DND-41 (cell line): Measurements from ENCODE around the gene EDEM3.

Experiments
- ATAC-seq: fragments of 200-7000 bp; cut with Tn5 transposase; 3 replicates; pipeline ENCODE4 v1.9.1; 2021; ENCODE audit warnings: low read depth; ENCODE audit not compliant: insufficient read depth
- DNase-seq: peaks from one replicate; pipeline ENCODE4 v3.0.0-alpha.2; 2020
- H2AFZ ChIP-seq: 2 replicates; pipeline ENCODE4 v1.6.0; 2012; ENCODE audit warnings: low read depth, low read length
- H3K27ac ChIP-seq: 2 replicates; pipeline ENCODE4 v1.5.1; 2012; ENCODE audit warnings: low read length, inconsistent platforms
- H3K27me3 ChIP-seq: fragments of 200-600 bp; sonication (generic); 2 replicates; pipeline ENCODE4 v1.6.0; 2012; ENCODE audit warnings: low read length, mild to moderate bottlenecking, inconsistent platforms; ENCODE audit not compliant: insufficient read depth, poor library complexity
- H3K36me3 ChIP-seq: 2 replicates; pipeline ENCODE4 v1.5.1; 2012; ENCODE audit warnings: low read length, inconsistent platforms; ENCODE audit not compliant: insufficient read depth
- H3K4me1 ChIP-seq: 2 replicates; pipeline ENCODE4 v1.5.1; 2012; ENCODE audit warnings: mild to moderate bottlenecking, low read length; ENCODE audit not compliant: insufficient read depth
- H3K4me2 ChIP-seq: 2 replicates; pipeline ENCODE4 v1.6.0; 2012; ENCODE audit warnings: mild to moderate bottlenecking, moderate library complexity, low read length, inconsistent platforms; ENCODE audit not compliant: insufficient read depth
- H3K4me3 ChIP-seq, 2 experiments: fragments of 200-600 bp in 1 of 2; shearing (Covaris generic) in 1 of 2; 2 replicates each; pipeline ENCODE4 v1.5.1; 2012 to 2016; ENCODE audit warnings: inconsistent platforms in 2 of 2, low read length in 2 of 2, mild to moderate bottlenecking in 2 of 2, low read depth in 1 of 2, moderate library complexity in 1 of 2
- H3K79me2 ChIP-seq: 2 replicates; pipeline ENCODE4 v1.6.0; 2012; ENCODE audit warnings: low read length, inconsistent platforms; ENCODE audit not compliant: insufficient read depth
- H3K9ac ChIP-seq: 2 replicates; pipeline ENCODE4 v1.6.0; 2012; ENCODE audit warnings: low read depth, mild to moderate bottlenecking, inconsistent platforms, low read length, moderate library complexity
- H3K9me3 ChIP-seq: 2 replicates; pipeline ENCODE4 v1.5.1; 2012; ENCODE audit warnings: low read length, moderate library complexity, mild to moderate bottlenecking, inconsistent platforms; ENCODE audit not compliant: insufficient read depth, severe bottlenecking
- H4K20me1 ChIP-seq: 2 replicates; pipeline ENCODE4 v1.6.0; 2012; ENCODE audit warnings: low read length; ENCODE audit not compliant: insufficient read depth
- EZH2 ChIP-seq: IDR thresholded peaks from 3 replicates; pipeline ENCODE4 v1.6.1; 2012; ENCODE audit warnings: borderline replicate concordance, low read depth, mild to moderate bottlenecking, moderate library complexity, low read length, inconsistent platforms; ENCODE audit not compliant: severe bottlenecking
- TF ChIP-seq, protein P1 (sequence below): IDR thresholded peaks from 2 replicates; pipeline ENCODE4 v1.5.1; 2012; ENCODE audit warnings: borderline replicate concordance, low read length, moderate library complexity, mild to moderate bottlenecking; ENCODE audit not compliant: poor library complexity, severe bottlenecking; ENCODE audit errors: extremely low read depth

EDEM3 gene

DNA sequence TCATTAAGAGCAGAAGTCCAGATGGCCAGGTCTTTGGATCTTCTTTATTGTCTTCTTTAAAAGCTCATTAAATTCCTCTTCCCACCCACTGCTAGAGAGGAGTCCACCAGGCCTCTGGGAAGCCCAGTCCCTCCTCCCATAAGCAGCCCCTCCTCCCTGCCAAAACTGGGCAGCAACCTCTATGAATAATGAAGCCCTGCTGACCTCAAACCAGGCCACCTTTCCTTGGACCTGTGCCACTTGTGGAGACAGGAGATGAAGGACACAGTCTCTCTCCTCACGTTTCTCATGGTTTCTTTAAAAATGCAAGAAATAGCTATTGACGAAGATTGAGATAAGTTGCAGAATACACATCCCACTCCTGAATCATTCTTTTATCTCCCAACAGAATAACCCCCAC lies 112.8 kb downstream of the EDEM3 start:
- Histone ChIP-seq H3K36me3 (no peaks in the 10 kb centered on the region), H3K4me3 (no peak overlapping the region)
- no peak for TF ChIP-seq EZH2
- TF ChIP-seq, protein P1, sequence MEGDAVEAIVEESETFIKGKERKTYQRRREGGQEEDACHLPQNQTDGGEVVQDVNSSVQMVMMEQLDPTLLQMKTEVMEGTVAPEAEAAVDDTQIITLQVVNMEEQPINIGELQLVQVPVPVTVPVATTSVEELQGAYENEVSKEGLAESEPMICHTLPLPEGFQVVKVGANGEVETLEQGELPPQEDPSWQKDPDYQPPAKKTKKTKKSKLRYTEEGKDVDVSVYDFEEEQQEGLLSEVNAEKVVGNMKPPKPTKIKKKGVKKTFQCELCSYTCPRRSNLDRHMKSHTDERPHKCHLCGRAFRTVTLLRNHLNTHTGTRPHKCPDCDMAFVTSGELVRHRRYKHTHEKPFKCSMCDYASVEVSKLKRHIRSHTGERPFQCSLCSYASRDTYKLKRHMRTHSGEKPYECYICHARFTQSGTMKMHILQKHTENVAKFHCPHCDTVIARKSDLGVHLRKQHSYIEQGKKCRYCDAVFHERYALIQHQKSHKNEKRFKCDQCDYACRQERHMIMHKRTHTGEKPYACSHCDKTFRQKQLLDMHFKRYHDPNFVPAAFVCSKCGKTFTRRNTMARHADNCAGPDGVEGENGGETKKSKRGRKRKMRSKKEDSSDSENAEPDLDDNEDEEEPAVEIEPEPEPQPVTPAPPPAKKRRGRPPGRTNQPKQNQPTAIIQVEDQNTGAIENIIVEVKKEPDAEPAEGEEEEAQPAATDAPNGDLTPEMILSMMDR: no peak

DNA sequence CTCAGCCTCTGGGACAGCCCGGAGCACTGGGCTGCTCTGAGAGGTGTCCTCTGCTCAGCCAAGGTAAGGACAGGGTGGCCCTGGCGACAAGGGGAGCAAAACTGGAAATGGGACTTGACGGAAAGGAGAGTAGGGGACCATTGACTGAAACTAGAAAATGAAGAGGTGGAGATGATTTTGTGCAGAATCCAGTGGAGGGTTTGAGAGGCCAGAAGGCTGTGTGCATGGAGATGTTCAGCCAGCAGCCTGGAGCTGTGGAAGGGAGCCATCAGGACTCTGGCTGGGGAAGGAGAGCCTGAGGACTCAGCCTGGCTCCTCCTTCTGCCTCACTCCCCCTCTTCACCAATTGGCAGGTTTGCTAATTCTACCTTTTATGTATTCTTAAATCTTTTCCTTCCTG lies 114.2 kb downstream of the EDEM3 start:
- no peaks in the 10 kb centered on the region for H3K36me3 ChIP-seq
- no peaks in the 10 kb centered on the region for H3K79me2 ChIP-seq
- no peak overlapping the region for H2AFZ ChIP-seq
- no peaks in the 10 kb centered on the region for H4K20me1 ChIP-seq
- H3K27me3 ChIP-seq: no peaks in the 10 kb centered on the region
- TF ChIP-seq EZH2: no peak
- TF ChIP-seq, protein P1: no peak
- ATAC-seq (no peak), DNase-seq (no peak)
- no peak overlapping the region for H3K4me3 ChIP-seq
- H3K9me3 ChIP-seq: no peaks in the 10 kb centered on the region
- no peak overlapping the region for H3K4me2 ChIP-seq
- H3K9ac ChIP-seq: no peak overlapping the region
- H3K4me1 ChIP-seq: peaks cover 19% of the 10 kb centered on the region
- H3K27ac ChIP-seq: no peak overlapping the region

More for the DNA sequence above, 112.8 kb downstream of the EDEM3 start:
- H2AFZ ChIP-seq: no peak overlapping the region
- H3K4me2 ChIP-seq: no peak overlapping the region
- no peaks in the 10 kb centered on the region for H3K27me3 ChIP-seq
- no peaks in the 10 kb centered on the region for H4K20me1 ChIP-seq
- no peaks in the 10 kb centered on the region for H3K9me3 ChIP-seq
- no peaks in the 10 kb centered on the region for H3K79me2 ChIP-seq
- DNase-seq (no peak), ATAC-seq (no peak)
- no peak overlapping the region for H3K9ac ChIP-seq
- H3K27ac ChIP-seq: no peak overlapping the region
- peaks cover 5% of the 10 kb centered on the region; the same call in 1 of the 2 replicates for H3K4me1 ChIP-seq
